Neural progenitor cell (in vitro differentiated cells): ENCODE results near the gene PMS1.

Experiments
- CTCF ChIP-seq: fragments of 200-600 bp; sonication (generic); IDR thresholded peaks from 2 replicates; pipeline ENCODE4 v1.5.1; 2017; ENCODE audit warnings: antibody characterized with exemption, mild to moderate bottlenecking
- EZH2 ChIP-seq: fragments of 200-600 bp; sonication (generic); IDR thresholded peaks from 2 replicates; pipeline ENCODE4 v1.6.1; 2017; ENCODE audit warnings: antibody characterized with exemption, mild to moderate bottlenecking, moderate library complexity

GRCh38 chr2:189854187-189854586, 69.9 kb downstream of the PMS1 start:
- TF ChIP-seq CTCF, result no peak
- TF ChIP-seq EZH2, result no peak
